Measurements from ENCODE around the gene ZNF263.

Gene ZNF263

GRCh38 chr16:3246002-3246401 is 37.3 kb upstream of the ZNF263 start:
- ATAC-seq = no peak
- TF ChIP-seq ZNF8 (CRISPR knock-in tag; IDR thresholded peaks at IDR 0.05) (no peak), TOX (CRISPR knock-in tag; IDR thresholded peaks at IDR 0.05; ENCODE audit: borderline replicate concordance) (no peak), OSR1 (CRISPR knock-in tag; IDR thresholded peaks at IDR 0.05) (no peak), TSHZ2 (CRISPR knock-in tag; IDR thresholded peaks at IDR 0.05) (no peak), ESRRG (CRISPR knock-in tag; IDR thresholded peaks at IDR 0.05) (no peak), ISL1 (CRISPR knock-in tag; IDR thresholded peaks at IDR 0.05) (no peak), TCF4 (CRISPR knock-in tag; IDR thresholded peaks at IDR 0.05; ENCODE audit: borderline replicate concordance) (no peak), CREB5 (CRISPR knock-in tag; IDR thresholded peaks at IDR 0.05; ENCODE audit: low read depth) (no peak), ZFP3 (CRISPR knock-in tag; IDR thresholded peaks at IDR 0.05) (no peak), SNAI2 (CRISPR knock-in tag; IDR thresholded peaks at IDR 0.05) (no peak), ZFP30 (CRISPR knock-in tag; IDR thresholded peaks at IDR 0.05) (no peak), CSRNP3 (CRISPR knock-in tag; IDR thresholded peaks at IDR 0.05) (no peak), POU6F1 (CRISPR knock-in tag; IDR thresholded peaks at IDR 0.05; ENCODE audit: borderline replicate concordance, low read depth) (no peak), GLIS3 (CRISPR knock-in tag; IDR thresholded peaks at IDR 0.05) (no peak)

- no peak for ATAC-seq
- no peak for TF ChIP-seq OSR1 (CRISPR knock-in tag; IDR thresholded peaks at IDR 0.05)
- no peak for TF ChIP-seq ARNTL (CRISPR knock-in tag; IDR thresholded peaks at IDR 0.05; ENCODE audit: borderline replicate concordance, low read depth)
- TF ChIP-seq CREB5 (CRISPR knock-in tag; IDR thresholded peaks at IDR 0.05; ENCODE audit: low read depth) = no peak
- TF ChIP-seq ZFP30 (CRISPR knock-in tag; IDR thresholded peaks at IDR 0.05) = no peak
- no peak for TF ChIP-seq CSRNP3 (CRISPR knock-in tag; IDR thresholded peaks at IDR 0.05)
- no peak for TF ChIP-seq RARB (CRISPR knock-in tag; IDR thresholded peaks at IDR 0.05)
- TF ChIP-seq ZNF8 (CRISPR knock-in tag; IDR thresholded peaks at IDR 0.05) = no peak
Observed at GRCh38 chr16:3246876-3247275, 36.4 kb upstream of the ZNF263 start.

GRCh38 chr16:3248596-3248995 is 34.7 kb upstream of the ZNF263 start:
- ATAC-seq = no peak
- TF ChIP-seq ZNF565 (CRISPR knock-in tag; conservative IDR thresholded peaks at IDR 0.05; ENCODE audit: low read depth) (no peak), CSDC2 (CRISPR knock-in tag; IDR thresholded peaks at IDR 0.05) (no peak), POU6F1 (CRISPR knock-in tag; IDR thresholded peaks at IDR 0.05; ENCODE audit: borderline replicate concordance, low read depth) (no peak), OSR1 (CRISPR knock-in tag; IDR thresholded peaks at IDR 0.05) (no peak), PATZ1 (CRISPR knock-in tag; IDR thresholded peaks at IDR 0.05; ENCODE audit: borderline replicate concordance) (no peak), ZNF70 (CRISPR knock-in tag; IDR thresholded peaks at IDR 0.05) (no peak), ZFP30 (CRISPR knock-in tag; IDR thresholded peaks at IDR 0.05) (no peak), ESRRG (CRISPR knock-in tag; IDR thresholded peaks at IDR 0.05) (no peak), GLIS3 (CRISPR knock-in tag; IDR thresholded peaks at IDR 0.05) (no peak), SNAI2 (CRISPR knock-in tag; IDR thresholded peaks at IDR 0.05) (no peak), TSHZ2 (CRISPR knock-in tag; IDR thresholded peaks at IDR 0.05) (no peak), ARNTL (CRISPR knock-in tag; IDR thresholded peaks at IDR 0.05; ENCODE audit: borderline replicate concordance, low read depth) (no peak)
